Choroid plexus epithelial cell (primary cell): Measurements from ENCODE around the gene SPINT2.
A peak's percentile ranks its signal among the peaks of the same experiment; 100 is the strongest.

ENCODE experiments used
- DNase-seq: peaks from one replicate; pipeline ENCODE4 v3.0.0-alpha.2; 2010; ENCODE audit warnings: low read depth
- H3K4me3 ChIP-seq: 2 replicates; pipeline ENCODE4 v1.5.1; 2011; ENCODE audit warnings: low read depth, mild to moderate bottlenecking, control low read depth, low read length, moderate library complexity
- CTCF ChIP-seq: conservative IDR thresholded peaks from 2 replicates; pipeline ENCODE4 v1.5.1; 2011; ENCODE audit warnings: low read depth, mild to moderate bottlenecking, control low read depth, inconsistent platforms, low read length, moderate library complexity

Gene SPINT2

GRCh38 chr19:38263689-38264485, 486 bp upstream of the SPINT2 start:
- no peak for TF ChIP-seq CTCF
- peak; percentile 44 for DNase-seq
- peak overlapping the region; percentile 54 for H3K4me3 ChIP-seq

DNA sequence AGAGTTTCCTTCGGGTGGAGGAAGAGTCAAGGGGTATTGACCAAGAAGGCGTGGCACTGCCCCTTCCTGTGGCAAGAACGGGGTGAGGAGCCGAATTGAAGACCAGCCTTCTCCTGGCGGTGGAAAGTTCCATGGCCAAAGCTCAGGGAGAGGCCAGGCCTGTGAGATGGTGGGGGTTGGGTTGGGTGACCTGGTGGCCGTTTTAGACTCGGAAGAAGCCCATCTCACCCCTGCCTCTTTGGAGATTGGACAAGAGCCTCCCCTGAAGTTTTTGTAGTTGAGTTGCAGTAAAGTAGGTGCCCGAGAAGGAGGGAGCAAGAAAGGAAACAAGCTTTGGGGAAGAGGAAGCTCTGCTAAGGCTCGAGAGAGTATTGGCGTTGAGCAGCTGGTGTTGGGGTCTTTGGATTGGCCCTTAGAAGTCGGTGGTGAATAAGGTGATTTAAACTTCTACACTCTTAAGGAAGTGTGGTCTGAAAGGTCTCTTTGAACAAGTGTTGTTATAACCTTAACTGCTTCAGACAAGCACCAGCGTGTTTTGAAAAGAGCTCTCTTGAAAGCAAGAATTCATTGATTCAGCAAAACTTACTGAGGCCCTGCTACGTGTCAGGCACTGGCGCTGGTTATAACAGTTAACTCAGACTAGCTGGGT, 964 bp downstream of the SPINT2 start:
- peak; percentile 50 for DNase-seq
- H3K4me3 ChIP-seq, result no peak overlapping the region
- no peak for TF ChIP-seq CTCF

DNA sequence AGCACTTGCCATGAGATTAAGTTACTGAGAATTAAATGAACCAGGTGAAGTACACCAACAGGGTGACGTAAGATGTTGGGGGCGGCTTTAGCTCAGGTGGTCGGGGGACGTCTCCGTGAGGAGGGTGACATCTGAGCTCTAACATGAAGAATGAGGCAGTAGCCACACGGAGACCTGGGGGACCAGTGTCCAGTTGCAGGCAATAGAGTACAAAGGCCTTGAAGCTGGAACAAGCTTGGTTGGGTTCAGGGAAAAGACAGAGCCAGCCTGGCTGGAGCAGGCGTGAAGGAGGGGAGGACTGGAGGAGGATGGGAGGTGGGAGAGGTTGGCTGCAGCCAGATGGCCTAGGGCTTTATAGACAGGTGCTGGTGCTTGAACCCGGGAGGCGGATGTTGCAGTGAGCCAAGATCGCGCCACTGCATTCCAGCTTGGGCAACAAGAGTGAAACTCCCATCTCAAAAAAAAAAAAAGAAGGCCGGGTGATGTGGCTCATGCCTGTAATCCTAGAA, 1.6 kb downstream of the SPINT2 start:
- no peak for TF ChIP-seq CTCF
- no peak overlapping the region for H3K4me3 ChIP-seq
- DNase-seq, result no peak

DNA sequence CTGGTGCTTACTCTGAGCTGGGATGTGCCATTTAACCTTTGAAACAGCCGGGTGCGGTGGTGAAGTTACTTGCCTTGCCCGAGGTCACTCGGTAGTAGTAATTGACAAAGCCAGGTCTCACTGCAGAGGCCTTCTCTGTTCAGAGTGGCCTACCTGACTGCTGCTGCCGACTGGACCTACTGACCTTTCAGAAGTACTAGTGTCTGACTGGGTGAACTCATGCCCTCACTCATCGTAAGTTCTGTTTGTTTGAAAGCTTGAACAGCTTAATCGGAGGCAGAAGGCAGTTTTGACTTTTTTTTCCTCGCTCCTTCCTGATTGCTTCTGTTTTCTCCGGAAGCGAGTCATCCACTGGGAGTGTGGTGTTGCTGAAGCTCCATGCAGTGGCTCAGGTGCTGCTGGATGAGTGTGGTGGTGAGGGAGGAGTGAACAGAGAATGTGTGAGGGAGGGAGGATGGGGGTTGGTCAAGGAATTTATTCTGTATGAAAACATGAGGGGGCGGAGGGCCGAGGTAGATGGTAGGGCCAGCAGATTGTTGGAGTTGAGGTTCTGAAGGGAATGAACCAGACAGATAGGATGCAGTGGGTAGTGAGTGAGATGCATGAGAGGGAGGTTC, 2.7 kb downstream of the SPINT2 start:
- DNase-seq, result peak; percentile 57
- H3K4me3 ChIP-seq, result no peak overlapping the region
- TF ChIP-seq CTCF, result no peak

DNA sequence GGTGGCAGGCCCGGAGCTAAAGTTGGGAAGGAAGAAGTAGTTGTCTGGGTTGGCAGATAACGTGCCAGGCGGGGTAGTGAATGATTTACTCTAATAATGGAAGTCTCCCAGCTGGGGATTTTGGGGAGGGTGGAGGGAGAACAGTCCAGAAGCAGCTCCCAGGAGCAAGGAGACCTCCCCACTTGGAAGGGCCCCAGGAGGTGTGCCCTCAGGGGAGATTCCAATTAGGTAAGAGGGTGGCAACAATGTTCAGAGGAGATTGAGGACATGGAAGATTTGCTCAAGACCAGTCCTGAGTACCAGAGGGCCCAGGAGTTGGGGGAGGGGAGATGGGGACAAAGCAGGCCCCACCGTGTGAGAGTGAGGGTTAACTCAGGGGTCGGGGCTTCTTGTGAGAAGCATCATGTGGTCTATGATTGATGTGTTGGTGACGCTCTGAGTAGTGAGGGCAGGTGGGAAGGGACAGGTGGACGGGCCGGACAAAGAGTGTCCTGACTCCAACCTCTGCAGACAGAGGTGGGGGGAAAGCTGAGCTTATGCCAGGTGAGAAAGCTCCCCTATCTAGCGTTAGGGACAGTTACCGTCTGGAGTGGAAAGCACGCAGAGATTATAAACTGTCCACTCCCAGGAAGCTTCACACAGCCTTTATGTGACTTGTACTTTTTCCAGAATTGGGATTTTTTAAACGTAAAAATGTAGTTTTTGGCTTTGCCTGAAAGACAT, 3.5 kb downstream of the SPINT2 start:
- no peak for DNase-seq
- TF ChIP-seq CTCF, result no peak
- H3K4me3 ChIP-seq, result no peak overlapping the region

DNA sequence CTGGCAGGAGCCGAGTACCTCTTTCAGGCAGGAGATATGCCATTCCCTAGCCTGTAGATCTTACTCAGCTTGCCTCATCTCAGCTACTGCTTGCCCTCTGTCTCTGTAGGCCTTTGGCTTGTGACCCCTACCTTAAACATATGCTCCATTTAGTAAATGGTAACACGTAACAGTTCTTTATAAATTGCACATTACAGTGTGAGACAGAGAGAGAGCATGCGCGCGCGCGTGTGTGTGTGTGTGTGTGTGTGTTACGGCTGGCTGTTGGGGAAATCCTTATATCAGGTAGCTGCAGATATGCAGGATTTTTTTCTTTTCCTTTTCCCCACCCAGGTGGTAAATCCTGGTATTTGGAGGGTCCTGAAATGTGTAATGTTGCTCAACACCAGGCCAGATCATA, 4.2 kb downstream of the SPINT2 start:
- H3K4me3 ChIP-seq, result no peak overlapping the region
- no peak for TF ChIP-seq CTCF
- DNase-seq, result no peak
